Right atrium auricular region (tissue), 2 donors: ENCODE results near the gene SNX19. TPM values are rescaled to one million over a fixed set of nuclear protein-coding genes. Genes with fewer than 3 reads are reported as not detected.
A peak's percentile ranks its signal among the peaks of the same experiment; 100 is the strongest.

Source experiments
- DNase-seq: peaks from one replicate; pipeline ENCODE4 v3.0.0-alpha.2; 2019; ENCODE audit warnings: low spot score
- H3K27ac ChIP-seq, 2 donors: fragments of 200-600 bp; sonication (generic); 1 replicate in 1 of 2; 2 replicates in 1 of 2; pipeline ENCODE4 v1.5.1; 2016 to 2019
- H3K27me3 ChIP-seq, 2 donors: fragments of 200-600 bp; sonication (generic); one replicate each; pipeline versions ENCODE4 v1.5.1 to v1.6.0; 2017 to 2019
- H3K36me3 ChIP-seq: fragments of 200-600 bp; sonication (generic); one replicate; pipeline ENCODE4 v1.5.1; 2016
- H3K4me1 ChIP-seq, 2 donors: fragments of 200-600 bp; sonication (generic); one replicate each; pipeline versions ENCODE4 v1.5.1 to v1.6.0; 2017 to 2019
- H3K4me3 ChIP-seq, 2 donors: fragments of 200-600 bp; sonication (generic); 1 replicate in 1 of 2; 2 replicates in 1 of 2; pipeline ENCODE4 v1.5.1; 2017 to 2019; ENCODE audit warnings: mild to moderate bottlenecking in 1 of 2, moderate library complexity in 1 of 2
- H3K9me3 ChIP-seq, 2 donors: fragments of 200-600 bp; sonication (generic); one replicate each; pipeline ENCODE4 v1.5.1; 2019
- CTCF ChIP-seq, 2 donors: fragments of 200-600 bp; sonication (generic); IDR thresholded peaks; one replicate each; pipeline ENCODE4 v1.5.1; 2019; ENCODE audit warnings: antibody characterized with exemption in 2 of 2
- total RNA-seq, 2 donors: library from RNA; depleted of rRNA; stranded (reverse); fragments of >200 nt; gene quantifications; one replicate each; pipeline ENCODE4 v1.1.0, GENCODE V29; 2016

Gene SNX19
- total RNA-seq, 2 donors from 2014 or later: 66.9 to 85.1 TPM

DNA sequence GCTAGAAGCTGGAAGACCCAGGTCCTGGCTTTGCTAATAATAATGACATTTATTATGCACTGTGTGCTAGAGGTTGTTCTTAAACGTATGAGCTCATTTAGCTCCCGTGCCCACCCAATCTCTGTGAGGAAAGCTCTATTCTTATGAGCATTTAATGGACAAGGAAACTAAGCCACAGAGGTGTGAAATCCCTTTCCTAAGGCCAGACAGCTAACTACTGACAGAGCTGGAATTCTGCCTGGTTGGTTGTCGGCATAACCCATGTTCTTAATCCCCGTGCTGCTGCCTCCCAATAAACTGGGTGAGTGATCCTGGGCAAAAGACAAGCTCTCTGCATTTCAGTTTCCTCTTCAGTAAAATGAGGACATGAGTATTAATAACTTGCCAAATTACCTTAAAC is 49.4 kb downstream of the SNX19 start:
- peak overlapping the region; percentile 76 to 81 for H3K27ac ChIP-seq
- no peak for TF ChIP-seq CTCF (IDR thresholded peaks at IDR 0.05)
- H3K4me3 ChIP-seq: no peak overlapping the region
- peaks cover 8% of the 10 kb centered on the region for H3K36me3 ChIP-seq
- H3K4me1 ChIP-seq: peaks cover 0 to 51% of the 10 kb centered on the region in 2 donors
- no peak for DNase-seq
- H3K9me3 ChIP-seq: no peaks in the 10 kb centered on the region
- H3K27me3 ChIP-seq: no peaks in the 10 kb centered on the region

- TF ChIP-seq CTCF (IDR thresholded peaks at IDR 0.05): no peak
- Histone ChIP-seq H3K36me3 (no peaks in the 10 kb centered on the region), H3K9me3 (no peaks in the 10 kb centered on the region), H3K27me3 (no peaks in the 10 kb centered on the region), H3K4me1 (peaks cover 0 to 45% of the 10 kb centered on the region in 2 donors), H3K27ac (peak overlapping the region; percentile 76 to 81), H3K4me3 (no peak overlapping the region)
- DNase-seq: no peak
These were observed 50.5 kb downstream of the SNX19 start for GRCh38 chr11:130865774-130866114.

- H3K9me3 ChIP-seq: no peaks in the 10 kb centered on the region
- H3K4me1 ChIP-seq: peaks cover 0 to 43% of the 10 kb centered on the region in 2 donors
- H3K36me3 ChIP-seq: no peaks in the 10 kb centered on the region
- H3K27me3 ChIP-seq: no peaks in the 10 kb centered on the region
- no peak overlapping the region for H3K4me3 ChIP-seq
- TF ChIP-seq CTCF (IDR thresholded peaks at IDR 0.05): no peak
- DNase-seq: no peak
- peak overlapping the region; percentile 76 to 81 for H3K27ac ChIP-seq
These were observed 51.0 kb downstream of the SNX19 start for GRCh38 chr11:130865091-130865773.

DNA sequence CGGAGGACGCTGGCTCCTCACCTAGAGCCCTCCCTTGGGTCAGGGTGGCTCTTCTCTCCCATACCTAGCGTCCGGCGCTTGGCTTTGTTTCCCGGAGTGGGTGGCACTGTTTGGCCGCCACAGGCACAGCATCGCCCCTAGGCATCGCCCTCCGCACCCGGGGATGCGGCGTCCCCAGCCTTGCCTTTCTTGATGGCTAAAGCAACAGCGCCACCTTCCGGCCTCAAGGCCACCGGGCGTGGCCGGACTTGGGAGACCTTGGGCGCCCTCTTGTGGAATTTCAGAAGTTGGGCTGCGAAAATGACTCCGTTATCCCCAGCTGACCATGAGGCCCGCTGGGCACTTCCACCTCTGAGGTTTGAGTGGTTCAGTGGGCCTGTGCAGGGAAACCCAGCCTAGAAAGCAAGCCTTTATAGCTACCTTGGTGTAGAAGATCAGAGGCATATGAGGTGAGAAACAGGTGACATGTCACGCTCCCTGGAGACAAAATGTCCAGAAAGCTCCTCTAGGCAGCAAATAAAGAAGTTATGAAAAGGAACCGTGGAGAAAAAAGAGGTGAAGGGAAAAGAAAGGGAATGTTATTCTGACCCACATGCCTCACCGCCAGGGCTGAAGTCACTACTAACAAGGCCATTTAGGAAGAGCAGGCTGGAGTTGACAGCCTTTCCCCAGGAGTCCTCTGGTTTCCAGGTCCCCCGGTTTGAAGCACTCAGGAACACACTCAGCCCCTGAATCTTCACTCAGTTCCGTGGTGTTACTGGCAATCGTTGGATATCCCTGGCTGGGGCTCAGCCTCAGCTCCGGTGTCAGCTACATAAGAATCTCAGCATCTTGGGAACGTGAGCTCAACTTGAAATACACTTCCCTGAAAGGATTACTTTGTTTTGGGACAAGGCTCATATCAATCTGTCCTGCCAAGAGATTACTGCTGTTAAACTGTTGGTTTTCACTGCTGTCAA is 54.1 kb downstream of the SNX19 start:
- DNase-seq: peak; percentile 95

DNA sequence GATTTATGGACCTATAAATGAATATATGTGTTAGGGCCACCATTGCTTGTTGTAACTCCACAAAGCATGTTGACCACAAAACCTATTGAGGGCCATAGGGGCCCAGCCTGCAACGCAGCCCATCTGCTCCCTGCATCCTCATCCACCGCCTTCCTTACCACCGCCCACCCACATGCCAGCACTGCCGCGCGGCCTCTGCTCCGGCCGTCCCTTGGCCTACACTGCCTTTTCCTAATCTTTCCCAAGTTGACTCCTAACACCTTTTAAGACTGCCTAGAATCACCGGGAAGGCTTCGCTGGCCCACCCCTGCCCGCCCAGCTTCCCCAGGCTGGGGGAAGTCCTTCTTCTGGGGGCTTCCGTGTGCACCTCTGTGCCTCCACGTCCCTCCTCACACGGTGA is 55.0 kb downstream of the SNX19 start:
- DNase-seq: no peak
- H3K4me3 ChIP-seq: no peak overlapping the region
- no peaks in the 10 kb centered on the region for H3K27me3 ChIP-seq
- H3K27ac ChIP-seq: no peak overlapping the region
- H3K36me3 ChIP-seq: no peaks in the 10 kb centered on the region
- no peaks in the 10 kb centered on the region for H3K9me3 ChIP-seq
- peaks cover 0 to 29% of the 10 kb centered on the region in 2 donors for H3K4me1 ChIP-seq
- TF ChIP-seq CTCF (IDR thresholded peaks at IDR 0.05): no peak

More for the DNA sequence above, 54.1 kb downstream of the SNX19 start:
- Histone ChIP-seq H3K27me3 (no peaks in the 10 kb centered on the region), H3K4me3 (no peak overlapping the region), H3K4me1 (peaks cover 0 to 36% of the 10 kb centered on the region in 2 donors), H3K36me3 (no peaks in the 10 kb centered on the region), H3K9me3 (no peaks in the 10 kb centered on the region), H3K27ac (peak overlapping the region in 1 of 2 donors; percentile 23)
- peak; percentile 98 to 100 for TF ChIP-seq CTCF (IDR thresholded peaks at IDR 0.05)
